HCT116 (cell line): ENCODE results near the gene TUG1.

Experiments
- CEBPB ChIP-seq: IDR thresholded peaks from 2 replicates; pipeline ENCODE4 v1.6.1; 2012; ENCODE audit warnings: low read depth
- CTCF ChIP-seq, 3 experiments: fragments of 200-600 bp in 1 of 3; sonication (generic) in 1 of 3; IDR thresholded peaks in 2 of 3; conservative IDR thresholded peaks in 1 of 3; 2 replicates each; pipeline ENCODE4 v1.5.1; 2012 to 2017; ENCODE audit warnings: low read depth in 2 of 3, low read length in 2 of 3, antibody characterized with exemption in 1 of 3, borderline replicate concordance in 1 of 3, control low read depth in 1 of 3, mild to moderate bottlenecking in 1 of 3, mixed read lengths in 1 of 3, mixed run types in 1 of 3, moderate library complexity in 1 of 3; ENCODE audit not compliant: insufficient read depth in 1 of 3
- EGR1 ChIP-seq: IDR thresholded peaks from 2 replicates; pipeline ENCODE4 v1.6.1; 2012; ENCODE audit warnings: low read depth
- EZH2 ChIP-seq: fragments of 200-600 bp; sonication (generic); IDR thresholded peaks from 2 replicates; pipeline ENCODE4 v1.6.1; 2017; ENCODE audit warnings: antibody characterized with exemption, mixed run types
- POLR2A ChIP-seq: IDR thresholded peaks from 2 replicates; pipeline ENCODE4 v1.7.0; 2011; ENCODE audit warnings: borderline replicate concordance; ENCODE audit not compliant: insufficient read depth, insufficient read length; ENCODE audit errors: extremely low read depth
- RAD21 ChIP-seq: IDR thresholded peaks from 2 replicates; pipeline ENCODE4 v1.6.1; 2012; ENCODE audit warnings: low read depth, mild to moderate bottlenecking

GRCh38 chr22:30921108-30921507, 48.0 kb upstream of the TUG1 start:
- TF ChIP-seq CTCF (IDR thresholded peaks at IDR 0.05 in 2 of 3, conservative IDR thresholded peaks at IDR 0.05 in 1 of 3; ENCODE audit: borderline replicate concordance in 1 of 3, insufficient read depth in 1 of 3, low read depth in 2 of 3, low read length in 2 of 3) (no peak), POLR2A (no peak), EGR1 (no peak), CEBPB (no peak), RAD21 (no peak), EZH2 (no peak)
